ENCODE results near the gene DNAJC27. TPM values are rescaled to one million over a fixed set of nuclear protein-coding genes. Genes with fewer than 3 reads are reported as not detected.
A peak's percentile ranks its signal among the peaks of the same experiment; 100 is the strongest.

Gene DNAJC27
- total RNA-seq, 4 donors from 2014 or later = 12.8 to 23.4 (median 14.0) TPM

DNA sequence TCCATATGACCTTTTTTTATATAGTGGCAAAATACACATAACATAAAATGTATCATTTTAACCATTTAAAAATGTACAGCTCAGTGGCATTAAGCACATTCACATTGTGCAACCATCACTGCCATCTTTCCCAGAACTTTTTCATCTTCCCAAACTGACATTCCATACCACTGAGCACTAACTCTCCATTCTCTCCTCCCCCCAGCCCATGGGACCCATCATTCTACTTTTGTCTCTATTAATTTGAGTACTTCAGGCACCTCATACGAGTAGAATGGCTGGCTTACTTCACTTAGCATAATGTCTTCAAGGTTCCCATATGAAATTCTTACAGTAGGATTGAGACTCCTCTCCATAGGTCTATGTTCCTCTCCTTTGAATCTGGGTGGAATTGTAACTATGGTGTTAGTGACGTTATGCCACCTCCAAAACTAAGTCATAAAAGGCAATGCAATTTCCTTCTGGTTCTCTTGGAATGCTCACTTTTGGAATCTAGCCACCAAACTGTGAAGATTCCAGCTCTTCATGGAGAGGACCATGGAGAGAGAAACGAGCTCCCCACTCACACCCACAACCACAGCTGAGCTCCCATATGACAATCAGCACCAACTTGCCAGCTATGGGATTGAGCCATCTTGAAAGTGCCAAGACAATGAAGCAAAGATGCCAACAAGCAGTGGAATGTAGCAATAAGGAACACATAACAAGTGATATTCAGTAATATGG lies 9.8 kb upstream of the DNAJC27 start:
- no peaks in the 10 kb centered on the region for H3K9me3 ChIP-seq
- TF ChIP-seq EP300 (IDR thresholded peaks at IDR 0.05) (no peak), POLR2A (IDR thresholded peaks at IDR 0.05) (no peak)
- TF ChIP-seq, protein P1, sequence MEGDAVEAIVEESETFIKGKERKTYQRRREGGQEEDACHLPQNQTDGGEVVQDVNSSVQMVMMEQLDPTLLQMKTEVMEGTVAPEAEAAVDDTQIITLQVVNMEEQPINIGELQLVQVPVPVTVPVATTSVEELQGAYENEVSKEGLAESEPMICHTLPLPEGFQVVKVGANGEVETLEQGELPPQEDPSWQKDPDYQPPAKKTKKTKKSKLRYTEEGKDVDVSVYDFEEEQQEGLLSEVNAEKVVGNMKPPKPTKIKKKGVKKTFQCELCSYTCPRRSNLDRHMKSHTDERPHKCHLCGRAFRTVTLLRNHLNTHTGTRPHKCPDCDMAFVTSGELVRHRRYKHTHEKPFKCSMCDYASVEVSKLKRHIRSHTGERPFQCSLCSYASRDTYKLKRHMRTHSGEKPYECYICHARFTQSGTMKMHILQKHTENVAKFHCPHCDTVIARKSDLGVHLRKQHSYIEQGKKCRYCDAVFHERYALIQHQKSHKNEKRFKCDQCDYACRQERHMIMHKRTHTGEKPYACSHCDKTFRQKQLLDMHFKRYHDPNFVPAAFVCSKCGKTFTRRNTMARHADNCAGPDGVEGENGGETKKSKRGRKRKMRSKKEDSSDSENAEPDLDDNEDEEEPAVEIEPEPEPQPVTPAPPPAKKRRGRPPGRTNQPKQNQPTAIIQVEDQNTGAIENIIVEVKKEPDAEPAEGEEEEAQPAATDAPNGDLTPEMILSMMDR (IDR thresholded peaks at IDR 0.05) = no peak
- H3K4me1 ChIP-seq = peaks cover 0 to 24% (median 10%) of the 10 kb centered on the region in 4 donors
- 52 to 53% methylated on average over 3 of the region's 3 CpGs for WGBS, 2 donors
- peaks cover 0 to 20% (median 0%) of the 10 kb centered on the region in 3 donors for H3K36me3 ChIP-seq
- no peak overlapping the region for H3K27ac ChIP-seq
- H3K4me3 ChIP-seq = no peak overlapping the region
- no peak for DNase-seq (ENCODE audit: low spot score in 2 of 2)
- H3K27me3 ChIP-seq = no peaks in the 10 kb centered on the region

DNA sequence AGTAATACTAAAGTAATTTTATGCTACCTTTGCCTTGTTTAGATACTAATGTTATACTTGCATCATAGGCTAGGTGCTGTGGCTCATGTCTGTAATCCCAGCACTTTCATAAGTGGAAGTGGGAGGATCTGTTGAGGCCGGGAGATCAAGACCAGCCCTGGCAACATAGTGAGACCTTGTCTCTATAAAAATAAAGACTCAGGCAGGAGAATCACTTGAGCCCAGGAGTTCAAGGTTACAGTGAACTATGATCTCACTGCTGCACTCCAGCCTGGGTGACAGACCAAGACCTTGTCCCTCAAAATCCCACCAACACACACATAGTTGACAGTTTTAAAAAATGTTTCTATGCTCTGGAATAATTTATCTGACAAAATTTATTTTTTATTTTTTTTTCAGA lies 6.9 kb upstream of the DNAJC27 start:
- H3K27ac ChIP-seq = no peak overlapping the region
- no peak for TF ChIP-seq EP300 (IDR thresholded peaks at IDR 0.05)
- TF ChIP-seq POLR2A (IDR thresholded peaks at IDR 0.05) = no peak
- TF ChIP-seq, protein P1 (IDR thresholded peaks at IDR 0.05) = no peak

DNA sequence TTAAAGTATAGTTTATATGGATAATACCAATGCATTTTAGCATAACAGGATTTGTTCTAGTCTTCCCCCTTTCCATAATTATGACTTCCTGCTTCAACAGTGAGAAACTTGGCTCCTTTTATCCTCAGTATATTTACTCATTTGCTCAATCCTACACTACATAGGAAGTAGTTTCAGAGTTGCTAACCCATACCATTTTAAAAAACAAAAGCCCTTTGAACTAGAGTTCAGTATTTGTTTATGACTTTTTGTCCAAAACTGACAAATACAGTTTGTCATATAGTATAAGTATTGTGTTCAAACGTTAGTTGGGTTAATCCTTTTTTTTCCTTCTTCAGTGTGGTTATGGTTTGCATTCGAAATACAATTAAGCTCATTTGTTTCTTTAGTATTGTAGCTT lies 5.9 kb upstream of the DNAJC27 start:
- Histone ChIP-seq H3K9me3 (no peaks in the 10 kb centered on the region), H3K36me3 (peaks cover 0 to 20% (median 0%) of the 10 kb centered on the region in 3 donors), H3K4me3 (no peak overlapping the region), H3K27ac (no peak overlapping the region), H3K4me1 (peaks cover 0 to 32% (median 8%) of the 10 kb centered on the region in 4 donors), H3K27me3 (no peaks in the 10 kb centered on the region)
- no peak for TF ChIP-seq POLR2A (IDR thresholded peaks at IDR 0.05)
- TF ChIP-seq EP300 (IDR thresholded peaks at IDR 0.05) = no peak
- TF ChIP-seq, protein P1 (IDR thresholded peaks at IDR 0.05) = no peak
- DNase-seq (ENCODE audit: low spot score in 2 of 2) = no peak
- 56 to 59% methylated on average over 2 of the region's 2 CpGs for WGBS, 2 donors

More for the DNA sequence above, 6.9 kb upstream of the DNAJC27 start:
- Histone ChIP-seq H3K9me3 (no peaks in the 10 kb centered on the region), H3K4me3 (no peak overlapping the region), H3K4me1 (peaks cover 0 to 22% (median under 1%) of the 10 kb centered on the region in 4 donors), H3K36me3 (peaks cover 0 to 20% (median 0%) of the 10 kb centered on the region in 3 donors), H3K27me3 (no peaks in the 10 kb centered on the region)
- no peak for DNase-seq (ENCODE audit: low spot score in 2 of 2)
- WGBS, 2 donors = 70 to 76% methylated on average over 1 of the region's 1 CpG

DNA sequence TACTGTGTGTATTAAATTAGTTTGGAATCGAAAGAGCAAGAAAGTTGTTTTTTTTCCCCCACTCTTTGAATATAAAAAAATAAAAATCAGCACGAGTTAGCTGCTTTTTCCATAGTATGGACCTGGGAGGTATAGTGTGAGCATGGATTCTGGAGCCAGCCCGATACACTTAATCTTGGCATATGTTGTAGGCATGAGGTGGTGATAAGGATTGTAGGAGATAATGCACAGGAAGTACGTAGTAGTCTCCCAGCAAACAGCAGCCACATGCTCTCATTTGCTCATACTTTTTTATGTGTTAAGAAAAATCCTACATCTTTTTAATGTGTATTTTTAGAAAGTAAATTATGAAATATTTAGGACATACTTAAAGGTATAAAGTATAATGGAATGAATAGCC lies 2.1 kb upstream of the DNAJC27 start:
- Histone ChIP-seq H3K36me3 (peaks cover 0 to 4% (median 0%) of the 10 kb centered on the region in 3 donors), H3K4me1 (peaks cover 0 to 42% (median 8%) of the 10 kb centered on the region in 4 donors), H3K27ac (peak overlapping the region in 2 of 4 donors; percentile 98 to 100), H3K27me3 (no peaks in the 10 kb centered on the region), H3K9me3 (no peaks in the 10 kb centered on the region), H3K4me3 (no peak overlapping the region)
- no peak for TF ChIP-seq EP300 (IDR thresholded peaks at IDR 0.05)
- TF ChIP-seq, protein P1 (IDR thresholded peaks at IDR 0.05) = no peak
- TF ChIP-seq POLR2A (IDR thresholded peaks at IDR 0.05) = no peak
- DNase-seq (ENCODE audit: low spot score in 2 of 2) = no peak
- 84 to 85% methylated on average over 4 of the region's 4 CpGs for WGBS, 2 donors

DNA sequence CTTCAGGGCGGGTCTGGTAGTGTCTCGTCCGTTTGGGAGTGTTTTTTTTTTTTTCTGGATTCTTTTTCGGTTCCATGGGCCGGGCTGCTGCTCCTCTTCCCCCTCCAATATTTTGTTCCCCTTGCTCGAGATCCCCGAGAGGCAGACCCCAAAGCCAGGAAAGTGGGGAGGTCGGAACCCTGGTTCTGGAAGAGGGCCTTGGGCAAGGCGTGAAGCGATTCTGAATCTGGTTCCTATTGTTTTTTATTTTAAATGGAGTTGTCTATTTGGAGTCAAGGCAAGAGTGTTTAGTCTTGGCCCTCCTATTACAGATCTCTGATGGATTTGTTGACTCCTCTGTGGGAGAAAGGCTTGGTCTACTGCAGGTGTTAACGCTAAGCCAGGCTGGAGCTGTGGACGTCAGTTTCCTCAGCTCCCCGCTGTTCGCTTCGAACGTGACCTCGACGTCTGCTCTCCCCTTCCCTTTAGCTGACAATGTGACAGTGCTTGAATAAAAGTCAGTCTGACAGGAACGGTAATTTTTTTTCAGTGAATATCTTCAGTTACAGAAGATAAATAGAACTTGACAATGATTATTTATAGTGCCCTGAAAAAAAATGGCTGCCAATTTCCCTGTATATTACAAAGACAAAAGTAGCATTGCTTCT lies 683 bp upstream of the DNAJC27 start:
- 0 to 1% methylated on average over 19 of the region's 19 CpGs for WGBS, 2 donors
- Histone ChIP-seq H3K27ac (peak overlapping the region; percentile 98 to 100 (median 98)), H3K36me3 (peaks cover 0 to 4% (median 0%) of the 10 kb centered on the region in 3 donors), H3K9me3 (no peaks in the 10 kb centered on the region), H3K27me3 (no peaks in the 10 kb centered on the region), H3K4me1 (peaks cover 0 to 42% (median 8%) of the 10 kb centered on the region in 4 donors), H3K4me3 (peak overlapping the region; percentile 76 to 90 (median 82))
- peak in 1 of 2 donors; percentile 25 for DNase-seq (ENCODE audit: low spot score in 2 of 2)
- TF ChIP-seq POLR2A (IDR thresholded peaks at IDR 0.05) (no peak), EP300 (IDR thresholded peaks at IDR 0.05) (no peak)
- TF ChIP-seq, protein P1 (IDR thresholded peaks at IDR 0.05) = no peak

Data from tibial nerve (tissue), 4 donors.